Fibroblast of peridontal ligament (primary cell): ENCODE data around the gene ACVR1.
A peak's percentile ranks its signal among the peaks of the same experiment; 100 is the strongest.

Source experiments
- DNase-seq: peaks from one replicate; pipeline ENCODE4 v3.0.0-alpha.2; 2010; ENCODE audit errors: extremely low read depth

Gene ACVR1

DNA sequence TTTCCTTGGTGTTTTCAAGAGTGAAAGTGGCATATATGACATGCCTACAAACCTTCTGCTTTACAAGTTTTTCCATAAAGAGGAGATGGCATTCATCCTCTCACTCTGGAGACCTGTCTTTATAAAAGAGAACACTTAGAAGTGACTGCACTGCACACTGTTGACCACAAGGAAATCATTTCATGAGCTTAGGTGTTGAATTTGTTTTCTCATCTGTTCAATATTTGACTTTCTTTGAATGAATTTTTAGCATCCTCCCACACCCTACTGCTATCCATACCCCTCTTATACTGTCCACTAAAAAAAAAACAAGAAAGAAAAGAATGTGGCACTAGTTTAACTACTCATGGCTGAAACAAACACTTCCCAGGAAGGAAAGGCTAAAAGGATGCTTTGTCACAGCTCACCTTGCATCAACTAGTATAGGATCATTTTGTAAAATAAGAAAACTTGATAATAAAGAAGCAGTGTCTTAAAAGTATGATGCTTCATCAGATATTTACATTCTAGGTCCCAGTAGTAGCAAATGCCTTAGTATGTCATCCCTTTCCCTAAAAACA is 83.0 kb downstream of the ACVR1 start:
- DNase-seq, result no peak

DNA sequence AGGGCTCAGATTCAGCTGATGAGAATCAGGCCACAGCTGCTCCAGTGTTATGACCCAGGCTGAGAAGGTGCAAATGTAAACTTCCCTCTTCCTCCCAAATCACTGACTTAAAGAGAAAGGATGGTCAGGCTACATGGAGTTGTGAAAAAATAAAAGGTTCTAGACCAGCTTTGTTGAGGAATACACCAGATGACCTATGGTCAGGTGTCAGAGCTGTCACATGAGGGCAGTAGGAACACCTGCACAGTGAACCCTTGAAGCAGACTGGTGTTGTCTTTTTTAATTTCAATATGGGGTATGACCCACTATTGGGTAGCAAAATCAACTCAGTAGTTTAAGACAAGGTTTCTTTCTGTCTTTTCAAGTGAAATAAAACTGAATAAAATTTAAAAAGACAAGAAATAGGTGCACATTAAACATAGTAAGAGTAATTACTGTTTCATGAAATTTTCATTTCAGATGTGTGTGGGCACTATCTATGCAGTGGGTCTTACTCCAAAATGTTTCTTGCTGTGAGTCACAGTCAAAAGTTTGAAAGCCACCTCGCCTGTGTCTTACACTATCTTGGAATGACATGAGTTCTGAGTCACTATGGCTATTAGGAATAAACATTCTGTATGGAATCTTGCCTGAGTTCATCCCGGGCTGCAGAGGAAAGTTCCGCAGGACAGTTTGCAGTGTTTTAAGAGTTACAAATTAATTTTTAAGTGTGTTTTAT is 83.6 kb downstream of the ACVR1 start:
- DNase-seq, result peak; percentile 67

DNA sequence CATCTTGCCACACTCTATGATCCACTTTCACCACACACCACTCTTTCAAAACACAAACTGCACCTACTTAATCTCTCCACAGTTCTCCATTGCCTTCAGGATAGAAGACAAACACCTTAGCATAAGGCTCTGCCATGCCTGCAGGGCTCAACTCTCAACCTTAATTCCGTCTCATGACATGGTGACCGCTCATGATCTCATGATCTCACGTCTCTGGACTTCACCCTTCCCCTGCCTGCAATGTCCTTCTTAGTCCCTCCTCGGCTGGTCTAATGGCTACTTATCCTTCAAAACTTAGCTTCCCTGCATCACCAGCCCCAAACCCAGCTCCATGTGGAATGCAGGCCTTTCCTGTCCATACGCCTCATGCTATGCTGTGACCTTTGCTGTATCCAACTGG is 85.3 kb downstream of the ACVR1 start:
- DNase-seq, result no peak

DNA sequence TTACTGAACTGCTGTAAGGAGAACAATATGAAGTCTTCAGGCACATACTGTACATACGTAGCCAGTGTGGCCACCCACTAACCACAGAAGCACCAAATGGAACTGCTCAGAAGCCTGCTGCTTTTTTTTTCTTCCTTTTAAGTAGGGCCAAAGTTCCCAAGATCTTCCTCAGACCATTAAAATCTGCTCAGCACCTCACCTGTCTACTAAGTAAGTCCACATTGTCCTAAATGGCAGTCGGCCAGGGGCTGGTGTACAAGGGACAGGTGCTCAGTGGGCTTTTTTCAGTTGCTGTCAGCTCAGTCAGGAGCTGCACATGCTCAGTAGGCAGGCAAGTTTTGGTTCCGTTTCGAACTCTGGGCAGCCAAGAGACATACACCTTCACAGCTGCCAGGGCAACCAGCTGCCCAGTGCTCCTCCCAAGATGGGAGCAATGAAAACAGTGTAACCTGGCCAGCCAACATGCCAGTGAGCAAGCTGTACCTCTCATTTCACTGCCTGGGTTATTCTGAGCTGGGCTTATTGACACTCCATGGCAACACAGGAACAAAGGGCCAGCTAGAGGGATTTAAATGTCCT is 86.1 kb downstream of the ACVR1 start:
- DNase-seq, result no peak

DNA sequence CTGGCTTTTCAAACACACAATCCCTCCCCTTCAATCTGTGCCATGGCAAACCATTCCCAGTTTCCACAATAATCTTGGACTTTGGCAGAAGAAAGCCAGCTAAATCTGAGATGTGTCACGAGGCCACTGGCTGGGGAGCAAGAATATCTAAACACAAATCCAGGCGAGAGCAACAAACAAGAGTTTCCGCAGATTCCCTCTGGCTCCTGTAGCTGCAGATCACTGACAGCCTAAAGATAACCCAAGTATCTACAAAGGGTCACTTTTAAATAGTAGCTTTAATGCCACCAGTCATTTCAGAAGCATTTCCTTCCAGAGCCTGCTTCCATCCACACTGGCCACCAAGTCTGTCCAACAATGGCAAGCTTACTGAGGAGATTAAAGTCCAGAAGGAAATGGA is 86.9 kb downstream of the ACVR1 start:
- peak; percentile 55 for DNase-seq

DNA sequence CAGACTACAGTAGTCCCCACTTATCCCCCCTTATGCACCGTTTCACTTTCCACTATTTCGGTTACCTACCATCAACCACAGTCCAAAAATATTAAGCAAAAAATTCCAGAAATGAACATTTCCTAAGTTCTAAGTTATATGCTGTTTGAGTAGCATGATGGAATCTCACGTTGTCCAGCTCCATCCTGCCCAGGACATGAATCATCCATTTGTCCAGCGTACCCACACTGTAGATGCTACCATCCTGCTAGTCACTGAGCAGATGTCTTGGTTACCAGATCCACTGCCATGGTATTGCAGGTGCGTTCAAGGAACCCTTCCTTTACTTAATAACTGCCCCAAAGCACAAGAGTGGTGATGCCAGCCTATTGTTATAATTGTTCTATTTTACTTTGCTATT is 87.9 kb downstream of the ACVR1 start:
- no peak for DNase-seq

DNA sequence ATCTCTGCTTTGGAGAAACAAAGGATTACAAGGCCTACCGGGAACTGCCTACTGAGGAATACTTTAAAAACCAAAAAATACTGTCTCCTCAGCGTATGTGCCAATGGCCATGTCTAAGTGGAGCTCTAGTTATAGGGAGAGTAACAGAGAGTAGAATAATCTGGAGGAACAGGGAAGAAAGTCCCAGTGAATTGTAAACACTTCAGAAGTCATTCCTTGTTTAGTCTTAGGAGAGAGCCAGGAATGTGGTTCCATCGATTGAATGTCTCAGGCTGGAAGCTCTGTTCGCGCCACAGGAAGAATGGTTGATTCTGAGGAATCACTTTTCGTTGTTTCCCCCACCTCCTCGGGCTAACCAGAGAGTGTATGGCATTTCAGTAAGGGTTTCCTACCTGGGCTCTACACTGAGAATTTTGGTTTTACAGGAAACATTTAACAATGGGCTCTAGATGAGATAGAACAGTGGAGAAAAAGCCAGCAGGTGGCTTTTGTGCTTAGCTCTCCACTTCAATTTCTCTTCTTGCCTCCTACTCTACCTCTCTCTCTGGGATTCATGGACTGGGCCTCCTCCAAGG is 88.7 kb downstream of the ACVR1 start:
- DNase-seq, result no peak

DNA sequence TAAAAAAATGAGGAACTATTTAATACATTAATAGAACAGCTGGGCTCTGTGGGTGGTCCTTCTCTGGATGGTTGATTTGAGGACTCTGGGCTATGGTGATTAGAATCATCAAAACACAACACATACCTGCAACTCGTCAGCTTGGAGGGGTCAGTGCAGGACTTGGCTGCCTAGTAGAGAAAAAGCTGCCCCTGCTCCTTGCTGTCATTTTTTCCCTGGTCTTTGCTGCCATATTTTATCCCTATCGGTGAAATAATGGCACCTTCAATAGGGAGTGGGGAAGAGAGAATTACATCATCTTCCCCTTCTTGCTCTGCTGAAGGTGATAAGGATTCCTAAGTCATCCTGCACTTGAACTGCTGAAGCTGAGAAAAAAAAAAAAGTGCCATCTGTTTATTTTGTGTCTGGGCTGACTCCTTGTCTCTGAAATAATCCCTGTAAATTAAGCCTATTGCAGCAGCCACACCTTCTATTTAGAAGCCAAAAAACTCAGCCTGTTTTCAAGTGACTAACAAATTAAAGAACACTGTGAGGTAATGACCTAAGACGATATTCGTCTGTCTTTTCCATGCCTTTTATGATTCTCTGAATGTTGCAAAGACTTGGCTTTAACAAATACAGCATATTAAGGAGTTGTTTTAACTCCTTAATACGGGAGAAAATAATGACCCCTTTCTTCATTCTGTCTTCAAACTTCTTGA is 89.3 kb downstream of the ACVR1 start:
- DNase-seq, result no peak

DNA sequence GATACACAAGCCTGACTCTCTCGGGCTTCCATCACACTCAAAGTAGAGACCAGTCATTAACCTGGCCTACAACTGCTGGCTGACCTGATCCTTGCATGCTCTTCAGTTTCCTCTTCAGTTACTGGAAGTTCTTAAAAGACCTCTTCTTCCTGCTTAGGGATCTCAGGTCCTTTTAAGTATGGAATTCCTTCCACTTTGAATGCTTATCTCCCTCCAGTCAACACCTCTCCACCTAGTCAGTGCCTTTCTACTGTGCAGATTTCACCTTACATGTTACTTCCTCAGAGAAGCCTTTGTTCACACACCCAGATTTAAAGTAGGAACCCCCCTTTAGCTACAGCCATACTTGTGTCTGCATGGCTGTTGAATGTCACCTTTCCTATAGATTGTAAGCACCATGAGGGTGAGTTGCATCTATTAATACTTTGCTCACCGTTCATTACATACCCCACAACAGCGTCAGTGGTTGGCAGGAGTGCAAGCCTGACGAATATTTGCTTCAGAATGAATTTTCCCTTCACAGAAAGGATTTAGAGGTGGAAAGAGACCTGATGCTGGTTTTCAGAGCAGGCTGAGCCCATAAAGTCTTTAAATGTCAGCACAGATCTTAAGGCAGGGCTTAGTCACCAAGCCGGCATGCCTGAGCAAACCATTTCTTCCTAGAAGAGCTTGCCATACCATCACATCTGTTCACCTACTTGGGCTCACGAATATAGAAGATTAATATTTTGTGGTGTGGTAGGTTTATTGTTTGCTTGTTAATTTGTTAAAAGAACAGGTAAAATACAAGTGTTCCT is 90.1 kb downstream of the ACVR1 start:
- DNase-seq, result peak; percentile 23

DNA sequence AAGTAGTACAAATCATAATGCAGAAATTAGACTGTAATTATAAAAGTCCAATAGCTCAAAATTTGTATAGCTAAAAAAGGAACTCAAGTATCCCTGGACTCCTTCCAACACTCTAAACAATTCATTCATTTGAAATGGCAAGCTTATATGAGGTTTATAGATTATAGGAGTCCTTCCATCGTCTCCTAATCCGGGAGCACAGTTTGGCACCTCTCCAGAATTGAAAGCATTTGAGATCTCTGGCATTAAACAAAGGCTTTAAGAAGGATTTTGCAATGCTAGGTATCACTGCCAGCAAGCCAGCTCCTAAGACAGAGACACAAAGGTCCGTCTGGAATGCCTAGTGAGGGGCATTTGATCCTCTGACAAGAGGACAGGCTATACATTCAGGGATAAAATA is 90.9 kb downstream of the ACVR1 start:
- DNase-seq, result peak; percentile 52

DNA sequence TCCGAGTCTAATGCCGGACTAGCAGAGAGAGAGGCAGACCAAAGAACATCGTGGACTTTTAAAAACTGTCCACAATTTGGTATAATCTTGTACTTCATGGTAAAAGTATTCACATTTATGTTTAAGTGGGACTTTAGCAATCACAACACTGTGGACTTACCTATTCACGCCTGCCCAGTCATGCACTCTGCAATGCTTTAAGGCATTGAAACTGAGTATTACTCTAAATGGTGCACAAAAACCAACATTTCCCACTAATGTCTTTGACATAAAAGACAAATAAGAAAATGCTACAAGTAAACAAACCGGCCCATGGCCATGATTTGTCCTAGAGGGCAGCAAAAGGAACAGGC is 91.3 kb downstream of the ACVR1 start:
- no peak for DNase-seq

DNA sequence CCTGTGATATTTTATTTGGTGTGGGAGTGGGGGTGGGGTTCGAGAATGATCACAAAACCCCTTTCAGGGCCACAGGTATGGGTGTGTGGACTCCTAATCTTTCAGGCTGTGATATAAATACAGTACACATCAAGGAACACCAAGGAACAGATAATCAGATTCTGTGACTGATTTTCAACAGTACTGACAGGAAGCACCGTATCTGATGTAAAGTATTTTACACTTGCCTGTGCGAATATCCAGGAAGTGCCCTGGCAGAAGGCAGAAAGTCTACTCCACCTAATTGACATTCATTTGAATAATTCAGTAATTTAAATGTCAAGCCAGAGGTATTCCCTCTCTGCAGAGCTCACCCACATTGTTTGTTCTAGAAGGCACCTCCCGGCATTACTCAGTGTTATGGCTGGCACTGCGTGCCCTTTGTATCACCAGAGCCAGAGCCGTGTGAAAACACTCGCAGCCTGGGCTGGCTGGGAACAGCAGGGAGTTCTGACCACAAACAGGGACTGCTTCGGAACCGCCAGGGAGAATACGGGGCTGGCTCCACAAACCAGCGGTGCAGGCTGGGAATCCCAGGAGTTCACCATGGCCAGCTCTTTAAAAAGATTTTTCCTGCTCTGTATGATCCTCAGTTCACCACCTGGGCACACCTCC is 91.8 kb downstream of the ACVR1 start:
- peak; percentile 10 for DNase-seq

DNA sequence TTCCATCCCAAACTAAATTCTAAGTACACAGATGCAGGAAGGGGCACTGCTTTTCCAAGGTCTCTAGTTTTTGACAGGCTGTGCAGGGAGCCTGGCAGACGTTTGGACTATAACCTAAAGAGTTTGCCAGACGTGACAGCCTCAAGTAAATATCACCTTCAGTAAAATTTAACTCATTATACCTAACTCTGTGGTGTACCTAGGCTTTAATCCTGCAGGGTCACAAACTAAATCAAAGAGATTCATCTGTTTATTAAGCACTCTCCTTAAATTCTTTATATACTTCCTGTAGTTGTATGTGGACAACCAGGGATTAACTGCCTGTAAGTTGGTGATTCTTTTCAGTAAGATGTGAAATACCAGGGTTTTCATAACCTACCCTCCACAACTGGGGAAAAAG is 92.9 kb downstream of the ACVR1 start:
- no peak for DNase-seq

DNA sequence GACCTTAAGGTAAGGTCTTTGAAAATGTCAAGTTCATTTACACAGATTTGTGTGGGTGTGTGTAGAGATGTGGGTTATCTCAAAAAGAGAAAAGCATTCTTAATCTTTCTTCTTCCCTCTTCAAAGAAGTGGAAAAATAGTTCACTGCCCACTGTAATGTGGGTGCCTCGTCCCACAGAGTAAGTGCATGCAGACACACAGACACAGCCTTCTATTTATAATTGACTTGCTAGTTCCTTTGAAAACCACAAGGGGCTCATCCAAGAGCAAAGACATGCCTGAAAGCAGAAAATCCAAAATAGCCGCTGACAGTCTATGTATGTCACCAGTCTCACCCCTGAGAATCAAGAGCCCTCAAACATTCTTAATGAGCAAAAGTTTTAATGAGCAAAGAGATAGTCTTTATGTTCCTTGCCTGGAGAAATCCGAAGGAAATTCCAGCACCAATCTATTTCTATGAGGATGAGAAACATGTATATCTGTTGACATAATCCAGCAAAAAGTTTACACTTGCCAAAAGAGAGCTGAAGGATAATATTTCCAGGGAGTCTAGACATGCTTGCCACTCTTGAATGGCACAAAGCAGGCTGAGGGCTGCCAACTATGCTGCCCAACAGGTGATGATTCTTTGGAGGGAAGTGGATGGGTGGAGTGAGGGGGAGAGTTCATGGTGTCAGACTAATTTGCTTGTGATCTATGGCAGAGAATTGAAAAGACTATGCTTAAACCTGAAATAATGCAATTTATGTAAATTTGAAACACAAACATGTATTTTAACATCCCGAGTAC is 93.9 kb downstream of the ACVR1 start:
- DNase-seq, result peak; percentile 37

DNA sequence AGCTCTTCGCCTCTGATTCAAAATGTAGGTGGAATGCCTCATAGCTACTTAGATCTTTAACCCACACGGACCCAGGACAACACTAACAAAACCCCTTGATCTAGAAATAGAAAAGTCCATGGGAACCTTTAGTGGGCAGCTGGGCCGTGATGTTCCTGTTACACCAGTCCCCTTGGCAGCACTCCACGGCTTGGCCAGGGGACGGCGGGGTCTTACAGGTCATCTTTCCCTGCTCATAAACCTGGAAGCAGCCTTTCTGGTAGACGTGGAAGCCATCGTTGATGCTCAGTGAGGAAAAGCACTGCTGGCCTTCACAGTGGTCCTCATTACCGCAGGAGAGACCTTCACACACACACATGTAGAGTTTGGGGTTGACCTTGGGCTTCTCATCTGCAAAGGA is 95.9 kb downstream of the ACVR1 start:
- DNase-seq, result no peak

DNA sequence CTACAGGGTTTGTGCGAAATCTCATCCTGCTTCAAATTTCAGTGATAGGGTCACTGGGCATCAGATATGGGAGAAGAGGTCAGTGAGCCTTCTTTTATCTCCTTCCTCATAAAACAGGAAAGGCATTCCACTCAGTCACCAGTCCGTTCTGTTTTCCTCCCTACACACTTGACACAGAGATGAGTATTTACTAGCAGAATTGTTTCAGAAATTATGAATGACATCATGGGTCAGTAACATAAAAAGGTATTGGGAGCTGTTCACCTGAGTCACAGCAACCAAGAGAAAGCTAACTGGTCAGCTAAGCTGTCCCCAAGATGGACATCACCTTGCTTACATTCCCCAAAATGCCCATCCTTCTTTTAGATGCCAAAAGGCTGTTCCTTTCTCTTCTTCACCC is 96.3 kb downstream of the ACVR1 start:
- no peak for DNase-seq

DNA sequence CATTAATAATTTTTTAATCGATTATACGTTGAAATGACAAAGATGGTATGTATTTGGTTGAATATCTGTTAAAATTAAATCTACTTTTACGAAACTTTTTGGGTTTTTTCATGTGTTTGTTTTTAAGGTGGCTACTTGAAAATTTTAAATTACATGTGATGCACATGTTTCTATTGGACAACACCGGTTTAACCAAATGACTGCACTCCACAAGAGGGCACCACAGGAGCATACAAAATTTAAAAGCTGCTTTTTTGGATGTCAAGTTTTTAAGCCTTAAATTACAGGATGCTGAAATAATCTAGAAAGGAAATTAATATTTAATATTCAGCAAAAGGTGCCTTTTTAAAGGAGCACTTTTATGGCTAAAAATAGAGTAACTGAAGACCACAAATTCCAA is 98.7 kb downstream of the ACVR1 start:
- peak; percentile 82 for DNase-seq

DNA sequence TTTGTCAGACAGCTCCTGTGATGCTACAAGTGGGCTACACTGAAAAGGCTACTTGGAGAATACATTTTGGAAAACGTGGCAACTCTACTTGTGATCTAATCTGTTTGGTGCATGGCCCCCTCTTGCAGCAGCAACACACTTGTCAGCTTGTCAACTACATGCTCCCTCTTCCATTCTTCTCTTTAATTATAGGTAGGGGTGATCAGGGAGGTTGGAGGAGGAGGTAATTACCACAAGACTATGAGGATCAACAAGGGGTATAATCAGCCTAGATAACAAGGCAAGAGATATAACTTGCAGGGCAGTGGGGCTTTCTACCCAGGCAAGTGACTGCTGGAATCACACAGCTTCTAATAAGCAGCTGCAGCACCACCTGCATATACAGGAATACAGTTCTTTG is 104.9 kb downstream of the ACVR1 start:
- no peak for DNase-seq

DNA sequence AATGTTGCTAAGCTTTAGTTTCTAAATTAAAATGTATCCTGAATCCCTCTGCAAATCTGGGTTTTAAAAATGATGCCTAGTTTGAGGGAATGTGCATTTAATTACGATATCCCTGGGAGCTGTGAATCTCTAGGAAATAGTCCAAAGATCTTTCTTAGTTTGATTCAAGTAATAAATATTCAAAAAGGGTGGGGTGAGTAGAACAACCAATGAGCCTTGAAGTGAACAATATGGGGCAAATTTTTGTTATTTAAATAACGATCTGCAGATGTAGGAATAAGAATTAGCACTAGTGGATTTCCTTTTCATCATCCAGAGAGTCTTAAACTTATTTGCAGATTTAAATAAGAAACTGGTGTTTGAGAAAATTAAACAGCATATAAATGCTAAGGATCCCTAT is 106.3 kb downstream of the ACVR1 start:
- DNase-seq, result no peak

DNA sequence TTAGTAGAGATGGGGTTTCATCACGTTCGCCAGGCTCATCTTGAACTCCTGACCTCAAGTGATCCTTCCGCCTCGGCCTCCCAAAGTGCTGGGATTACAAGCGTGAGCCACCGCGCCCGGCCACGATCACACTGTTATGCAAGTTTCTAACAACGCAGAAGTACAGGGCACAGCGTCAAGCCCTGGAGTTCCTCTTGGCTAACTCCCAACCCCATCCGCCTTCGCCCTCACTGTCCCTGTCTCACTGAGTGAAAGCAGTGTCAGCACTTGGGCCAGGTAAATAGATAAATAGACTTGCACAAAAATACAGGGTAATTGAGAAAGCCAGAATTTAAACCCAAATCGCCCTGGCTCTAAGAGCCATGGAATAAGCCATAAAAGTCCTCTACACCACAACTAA is 111.7 kb downstream of the ACVR1 start:
- DNase-seq, result no peak

DNA sequence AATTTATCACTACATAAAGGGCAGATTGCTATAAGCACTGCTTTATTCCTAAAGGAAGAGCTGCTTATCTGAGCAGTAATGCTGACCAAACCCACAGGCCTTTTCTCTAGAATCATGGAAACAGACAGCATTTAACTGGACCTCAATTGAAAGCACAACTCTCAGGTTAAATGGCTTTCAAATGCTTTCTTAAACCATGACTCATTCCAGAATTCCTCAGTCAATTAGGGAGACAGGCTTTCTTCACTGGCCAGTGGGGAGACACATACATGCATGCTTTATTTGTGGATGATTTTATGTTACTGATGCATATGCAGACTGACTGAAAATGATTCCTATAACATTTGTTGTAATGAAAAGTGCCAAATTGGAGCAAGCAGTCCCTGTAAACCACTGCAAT is 114.6 kb downstream of the ACVR1 start:
- peak; percentile 63 for DNase-seq
